IPS-NIHi7 (cell line): Measurements from ENCODE around the gene ATG10.

Experiments
- DNase-seq: peaks from one replicate; pipeline ENCODE4 v3.0.0; 2012; ENCODE audit warnings: mixed read lengths; ENCODE audit errors: extremely low spot score

Gene ATG10

DNA sequence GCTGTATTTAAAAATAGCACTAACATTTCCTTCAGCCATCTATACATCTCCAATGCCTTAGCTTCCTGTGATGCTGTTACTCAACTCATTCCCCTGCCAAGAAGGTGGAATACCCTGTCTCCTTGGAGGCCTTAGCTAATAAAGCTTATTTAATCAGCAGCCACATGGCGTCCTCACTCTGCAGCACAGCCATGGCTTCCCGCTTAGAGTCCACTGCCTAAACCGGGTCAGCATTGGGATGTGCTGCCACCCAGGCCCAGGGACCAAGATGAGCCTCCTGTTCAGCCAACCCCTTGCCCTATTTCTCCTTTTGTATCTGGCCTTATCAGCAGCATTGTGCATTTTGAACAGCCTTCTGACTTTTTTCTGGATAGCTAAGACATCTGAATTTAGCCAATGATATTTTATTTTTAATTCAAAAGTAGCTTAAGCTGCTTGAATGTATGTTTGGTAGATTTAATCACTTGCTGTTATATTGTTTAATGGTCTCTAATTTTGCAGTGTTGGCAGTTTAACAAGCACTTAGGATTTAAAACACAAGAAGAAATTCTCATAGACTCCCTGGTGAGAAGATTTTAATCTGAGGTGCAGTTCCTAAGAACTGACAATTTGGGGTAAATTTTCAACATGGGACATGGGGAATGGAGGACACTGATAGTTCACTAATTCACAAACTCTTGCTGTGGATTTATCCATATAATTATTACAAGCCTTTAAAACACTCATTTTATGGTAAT, 193.3 kb downstream of the ATG10 start:
- DNase-seq, result peak; percentile 29

GRCh38 chr5:82165740-82166530, 194.1 kb downstream of the ATG10 start:
- peak; percentile 66 for DNase-seq

DNA sequence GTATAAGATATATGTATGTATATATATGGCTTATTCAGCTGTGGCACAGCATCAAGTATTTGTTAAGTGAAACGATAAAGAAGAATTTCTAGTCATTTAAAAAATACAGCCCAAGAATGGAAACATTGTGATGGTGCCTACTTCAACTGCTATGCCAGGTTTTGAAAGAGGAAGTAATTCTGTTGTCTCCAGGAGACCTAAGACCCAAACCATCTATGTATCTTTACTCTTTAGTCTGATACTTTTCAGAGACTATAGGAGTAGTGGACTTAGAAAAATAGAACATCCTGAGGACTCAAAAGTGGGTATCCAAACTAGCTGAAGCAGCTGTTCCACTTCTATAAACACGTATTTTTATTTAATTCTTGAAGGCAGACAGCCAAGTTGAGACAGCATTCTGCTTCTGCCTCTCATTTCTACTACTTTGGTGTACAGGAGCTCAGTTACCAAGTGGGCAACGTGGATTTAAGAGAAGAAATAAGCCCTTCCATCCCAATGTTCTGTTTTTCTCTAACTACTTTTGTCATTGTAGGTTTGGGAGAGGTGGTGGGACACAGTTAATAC, 195.6 kb downstream of the ATG10 start:
- no peak for DNase-seq

DNA sequence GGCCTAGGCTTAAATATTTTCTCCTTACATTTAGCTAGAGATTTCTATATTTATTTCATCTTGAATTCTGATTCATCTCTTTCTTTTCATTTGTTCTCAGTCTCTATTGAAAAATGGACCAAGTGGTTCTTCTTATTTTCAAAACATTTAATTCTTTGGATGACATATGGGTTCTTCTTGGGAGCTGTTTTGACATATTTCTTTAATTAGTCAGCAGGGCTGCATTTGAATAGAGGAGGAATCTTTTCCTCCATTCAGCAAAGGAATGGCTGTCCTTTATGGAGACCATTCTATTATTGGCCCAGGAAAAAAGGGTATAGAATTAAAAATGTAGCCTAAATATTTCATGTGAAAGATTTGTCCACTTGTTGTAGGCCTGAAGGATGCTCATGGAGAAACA, 196.5 kb downstream of the ATG10 start:
- no peak for DNase-seq

DNA sequence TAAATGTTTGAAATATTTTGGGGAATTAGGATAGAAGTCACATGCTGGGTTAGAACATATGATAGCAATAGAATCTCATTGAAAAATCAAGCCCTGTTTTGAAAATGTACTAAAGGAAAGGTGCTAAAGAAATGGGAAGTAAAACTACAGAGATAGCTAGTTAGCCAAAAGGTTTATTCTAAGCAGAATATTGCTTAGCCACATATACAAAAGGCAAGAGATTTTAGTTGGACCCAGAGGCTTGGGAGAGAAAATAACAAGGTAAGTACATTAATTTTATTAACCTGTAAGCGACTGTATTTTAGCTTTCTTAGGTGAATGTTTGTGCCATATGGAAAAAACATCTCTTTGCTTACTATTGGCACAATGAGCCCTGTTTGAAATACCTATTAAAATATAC, 198.1 kb downstream of the ATG10 start:
- no peak for DNase-seq

DNA sequence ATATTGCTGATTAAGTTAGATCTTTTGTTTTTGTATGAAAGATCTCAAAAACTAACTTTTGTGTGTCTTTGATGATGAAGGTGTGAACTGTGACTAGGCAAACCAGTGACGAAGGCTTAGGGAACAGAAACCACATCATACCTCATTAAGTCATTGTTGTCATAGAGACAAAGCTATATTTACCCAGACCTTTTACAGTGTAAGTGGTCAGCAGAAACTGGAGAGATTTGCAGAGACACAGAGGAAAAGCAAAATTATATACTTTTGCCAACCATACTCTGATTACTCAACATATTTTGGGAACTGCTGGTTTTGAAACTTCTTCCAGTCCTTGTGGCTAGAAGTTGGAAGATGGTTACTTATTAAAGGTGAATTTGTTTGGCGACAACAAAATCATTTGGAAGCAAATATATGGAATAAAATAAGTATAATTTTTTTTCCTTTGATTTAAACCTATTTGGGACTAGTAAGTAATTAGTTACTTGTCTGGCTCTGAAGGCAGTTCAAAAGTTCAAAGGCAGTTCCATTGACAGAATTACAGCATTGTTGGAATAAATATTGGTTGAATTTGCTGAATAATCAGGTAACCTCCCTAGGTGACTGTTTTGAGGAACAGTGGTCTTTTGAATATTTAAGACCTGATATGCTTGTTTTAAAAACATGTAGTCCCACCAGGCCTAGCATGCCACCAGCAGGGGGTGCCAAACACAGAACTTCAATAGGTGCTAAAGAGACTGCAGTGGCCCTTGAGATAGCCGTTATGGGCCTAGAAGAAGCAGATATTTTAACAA, 202.5 kb downstream of the ATG10 start:
- DNase-seq, result peak; percentile 73

DNA sequence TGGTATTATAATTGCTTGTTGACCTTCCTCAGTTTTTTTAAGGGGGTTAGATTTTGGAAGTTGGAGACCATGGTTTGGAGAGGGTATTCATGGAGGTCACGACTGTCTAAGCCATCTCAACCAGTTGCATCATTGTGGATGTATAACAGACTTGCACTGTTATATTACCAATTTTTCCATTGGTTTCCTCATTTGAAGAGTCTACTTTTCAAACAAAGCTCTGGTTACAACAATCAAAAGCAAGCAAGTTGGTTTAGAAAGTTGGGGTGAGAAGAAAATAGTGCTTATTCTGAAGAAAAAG, 203.0 kb downstream of the ATG10 start:
- DNase-seq, result no peak

GRCh38 chr5:82176115-82176814, 204.4 kb downstream of the ATG10 start:
- DNase-seq, result no peak

DNA sequence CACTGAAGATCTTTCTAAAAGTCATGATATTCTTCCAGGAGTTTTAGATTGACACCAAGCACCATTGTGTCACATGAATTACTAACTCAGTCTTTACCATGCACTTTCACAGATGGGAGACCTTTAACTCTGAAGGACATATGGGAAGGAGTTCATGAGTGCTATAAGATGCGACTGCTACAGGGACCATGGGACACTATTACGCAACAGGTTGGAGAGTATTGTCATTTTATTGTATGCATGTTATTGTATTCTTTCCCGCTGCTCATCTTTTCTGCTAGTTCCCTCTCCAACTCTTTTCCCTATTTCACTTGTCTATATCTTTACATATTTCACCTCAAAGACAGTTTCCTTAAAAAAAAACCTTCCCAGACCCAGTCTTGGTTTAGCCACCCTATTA, 206.6 kb downstream of the ATG10 start:
- no peak for DNase-seq

- no peak for DNase-seq
Measured at GRCh38 chr5:82182662-82183061, 210.8 kb downstream of the ATG10 start.

GRCh38 chr5:82183828-82184227, 212.0 kb downstream of the ATG10 start:
- DNase-seq, result no peak

DNA sequence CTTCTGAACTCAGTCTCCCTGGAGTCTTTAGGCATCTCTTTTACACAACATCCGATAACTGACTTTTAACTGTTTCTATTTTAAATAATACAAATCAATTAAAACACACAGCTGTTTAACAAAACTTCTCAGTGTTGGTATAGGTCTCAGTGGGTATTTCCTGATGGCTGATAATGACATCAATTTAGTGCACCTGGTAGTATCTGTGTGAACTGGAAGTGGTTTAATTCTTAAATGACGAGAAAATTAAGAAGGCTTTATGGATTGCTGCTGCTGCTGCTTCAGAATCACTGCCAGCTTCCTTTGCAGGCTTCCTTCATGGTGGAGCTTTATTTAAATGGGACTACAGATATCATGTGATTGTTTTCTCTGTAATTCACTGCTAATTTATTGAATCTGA, 214.0 kb downstream of the ATG10 start:
- DNase-seq, result no peak

GRCh38 chr5:82197550-82197949, 225.7 kb downstream of the ATG10 start:
- DNase-seq, result no peak

- DNase-seq, result no peak
Measured at GRCh38 chr5:82204567-82204966, 232.7 kb downstream of the ATG10 start.

DNA sequence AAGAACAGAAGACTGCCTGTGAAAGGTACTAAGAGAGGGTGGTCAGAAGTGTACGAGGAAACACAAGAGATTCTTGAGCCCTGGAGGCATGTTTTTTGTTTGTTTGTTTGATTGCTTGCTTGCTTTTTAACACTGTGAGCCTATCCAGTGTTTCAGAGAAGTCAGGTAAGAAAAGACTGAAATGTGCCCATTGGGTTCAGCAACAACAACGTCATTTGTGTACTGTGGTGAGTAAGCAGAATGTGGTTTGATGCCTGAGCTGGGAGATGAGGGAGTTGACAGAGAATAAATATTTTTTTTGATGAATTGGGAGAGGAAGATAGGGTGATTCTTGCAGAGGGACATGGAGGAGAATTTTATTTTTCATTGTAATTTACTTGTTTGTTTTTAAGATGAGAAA, 233.2 kb downstream of the ATG10 start:
- no peak for DNase-seq

GRCh38 chr5:82208371-82208770, 236.5 kb downstream of the ATG10 start:
- DNase-seq, result no peak

GRCh38 chr5:82211855-82212572, 240.2 kb downstream of the ATG10 start:
- no peak for DNase-seq

DNA sequence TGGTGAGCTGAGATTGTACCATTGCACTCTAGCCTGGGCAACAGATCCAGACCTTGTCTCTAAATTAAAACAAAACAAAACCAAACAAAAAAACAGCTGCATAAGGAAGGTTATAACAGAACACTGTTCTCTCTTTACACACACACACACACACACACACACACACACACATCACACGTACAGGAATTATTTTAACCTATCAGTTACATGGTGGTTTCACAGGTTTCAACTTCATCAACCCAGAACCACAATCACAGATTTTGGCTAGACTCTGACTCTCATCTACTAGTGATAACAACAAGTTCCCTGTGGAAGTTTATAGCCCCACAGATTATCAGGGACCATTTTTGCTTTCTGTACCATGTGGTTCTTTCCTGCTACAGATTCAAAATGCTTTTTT, 246.1 kb downstream of the ATG10 start:
- DNase-seq, result no peak

GRCh38 chr5:82218374-82219156, 246.7 kb downstream of the ATG10 start:
- no peak for DNase-seq

DNA sequence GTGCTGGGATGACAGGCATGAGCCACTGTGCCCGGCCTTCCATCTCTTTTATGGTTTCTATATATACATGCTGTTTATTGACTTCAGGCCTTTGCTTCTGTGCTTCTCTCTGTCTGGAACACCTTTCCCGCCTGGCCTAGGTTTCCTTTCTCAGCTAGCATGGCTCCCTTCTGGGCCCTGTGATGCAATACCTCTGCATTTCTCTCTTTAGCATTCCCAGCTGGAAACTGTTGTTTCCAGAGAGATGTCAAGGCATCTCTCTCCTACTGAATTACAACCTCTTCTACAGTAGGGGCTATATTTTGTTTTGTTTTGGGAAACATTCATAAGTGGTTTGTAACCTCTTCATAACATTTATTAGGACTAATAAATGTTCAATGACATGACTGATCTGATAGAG, 249.2 kb downstream of the ATG10 start:
- DNase-seq, result no peak
